HCEC 1CT (cell line): Measurements from ENCODE around the gene PDE6B.
"Not testable (repeated sequence)": the region's sequence is repeated elsewhere in the genome, so short reads cannot be mapped to it uniquely, and the experiment has no call there.

Experiments used
- DNase-seq: peaks from one replicate; pipeline ENCODE4 v3.0.0-alpha.2; 2017

Gene PDE6B

DNA sequence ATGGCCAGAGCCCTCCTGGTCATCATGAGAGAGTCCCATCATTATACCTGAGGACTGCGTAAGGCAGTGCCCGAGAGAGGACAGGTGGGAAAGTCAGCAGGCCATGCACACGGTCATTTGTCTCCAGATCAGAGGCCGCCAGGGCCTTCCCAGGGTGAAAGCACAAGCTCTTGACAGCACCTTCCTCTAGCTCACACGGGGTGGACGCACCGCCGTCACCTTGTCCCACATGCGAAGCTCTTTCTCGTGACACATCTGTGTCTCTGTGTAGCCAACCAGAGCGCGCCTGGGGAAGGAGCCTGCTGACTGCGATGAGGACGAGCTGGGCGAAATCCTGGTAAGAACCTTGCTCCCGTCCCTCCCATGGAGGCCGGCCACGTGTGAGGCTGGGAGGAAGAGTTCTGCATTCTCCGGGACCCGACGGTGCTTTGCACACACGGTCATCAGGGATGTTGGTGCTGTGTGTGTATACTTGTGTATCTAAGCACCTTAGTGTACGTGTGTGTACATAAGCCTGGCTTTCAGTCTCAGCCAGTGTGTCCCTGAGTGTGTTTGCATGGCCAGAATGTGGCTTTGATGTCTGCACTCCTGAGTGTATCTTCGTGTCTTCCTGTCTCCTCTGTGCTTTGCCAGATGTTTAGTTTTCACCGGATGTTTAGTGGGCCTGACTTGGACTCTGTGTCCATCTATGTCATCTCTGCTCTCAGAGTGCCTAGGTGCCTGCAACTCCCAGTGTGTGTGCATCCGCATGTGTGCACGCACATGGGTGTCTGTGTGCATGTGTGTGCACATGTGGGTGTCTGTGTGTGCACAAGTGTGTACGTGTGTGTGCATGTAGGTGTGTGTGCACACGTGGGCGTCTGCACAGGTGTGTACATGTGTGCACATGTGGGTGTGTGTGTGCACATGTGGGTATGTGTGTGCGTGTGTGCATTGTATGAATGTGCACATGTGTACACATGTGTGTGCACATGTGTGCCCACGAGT is 33.6 kb downstream of the PDE6B start:
- DNase-seq: no peak

DNA sequence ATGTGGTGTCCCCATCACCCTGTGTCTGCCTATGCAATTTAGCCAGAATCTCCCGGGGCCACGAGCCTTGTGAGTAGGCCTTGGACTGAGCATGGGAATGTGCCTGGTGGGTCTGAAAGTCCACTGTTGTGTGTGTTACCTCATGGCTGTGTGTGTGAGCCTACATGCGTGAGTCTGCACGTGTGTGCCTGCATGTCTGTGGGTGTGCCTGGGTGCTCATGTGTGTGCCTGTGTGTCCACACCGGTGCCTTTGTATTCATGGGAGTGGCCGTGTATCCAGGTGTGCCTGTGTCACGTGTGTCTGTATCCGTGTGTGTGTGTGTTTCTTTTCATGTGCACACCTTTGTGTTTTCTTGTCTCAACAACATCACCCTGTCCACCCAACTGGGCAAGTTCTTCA is 34.5 kb downstream of the PDE6B start:
- DNase-seq: no peak

DNA sequence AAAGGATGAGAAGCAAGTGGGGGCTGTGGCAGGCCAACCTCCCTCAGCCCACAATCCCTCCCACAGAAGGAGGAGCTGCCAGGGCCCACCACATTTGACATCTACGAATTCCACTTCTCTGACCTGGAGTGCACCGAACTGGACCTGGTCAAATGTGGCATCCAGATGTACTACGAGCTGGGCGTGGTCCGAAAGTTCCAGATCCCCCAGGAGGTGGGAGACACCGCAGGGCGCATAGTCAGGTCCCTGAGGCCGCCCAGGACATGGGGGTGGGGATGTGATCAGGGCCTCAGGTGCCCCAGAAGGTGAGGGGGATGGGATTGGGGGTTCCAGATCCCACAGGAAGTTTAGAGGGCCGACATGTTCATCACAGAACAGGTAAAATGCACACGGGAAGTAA is 35.0 kb downstream of the PDE6B start:
- no peak for DNase-seq

DNA sequence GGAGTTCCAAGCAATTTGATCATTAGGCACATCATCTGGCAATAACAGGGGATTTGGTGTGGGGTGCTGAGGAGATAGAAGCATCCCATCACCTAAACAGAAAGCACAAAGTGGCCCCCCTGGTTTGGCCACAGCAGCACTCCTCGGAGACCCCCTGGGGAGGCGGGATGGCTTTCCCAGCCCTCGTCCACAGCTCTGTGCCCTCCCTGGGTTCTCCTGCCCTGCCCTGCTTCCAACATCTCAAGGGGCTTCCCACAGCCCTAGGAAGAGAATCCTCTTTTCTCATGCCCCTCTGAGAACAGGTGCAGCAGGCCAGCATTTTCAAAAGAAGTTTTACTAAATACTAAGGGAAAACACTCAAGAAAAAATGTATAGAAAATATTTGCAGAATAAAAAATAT is 35.9 kb downstream of the PDE6B start:
- DNase-seq: no peak

DNA sequence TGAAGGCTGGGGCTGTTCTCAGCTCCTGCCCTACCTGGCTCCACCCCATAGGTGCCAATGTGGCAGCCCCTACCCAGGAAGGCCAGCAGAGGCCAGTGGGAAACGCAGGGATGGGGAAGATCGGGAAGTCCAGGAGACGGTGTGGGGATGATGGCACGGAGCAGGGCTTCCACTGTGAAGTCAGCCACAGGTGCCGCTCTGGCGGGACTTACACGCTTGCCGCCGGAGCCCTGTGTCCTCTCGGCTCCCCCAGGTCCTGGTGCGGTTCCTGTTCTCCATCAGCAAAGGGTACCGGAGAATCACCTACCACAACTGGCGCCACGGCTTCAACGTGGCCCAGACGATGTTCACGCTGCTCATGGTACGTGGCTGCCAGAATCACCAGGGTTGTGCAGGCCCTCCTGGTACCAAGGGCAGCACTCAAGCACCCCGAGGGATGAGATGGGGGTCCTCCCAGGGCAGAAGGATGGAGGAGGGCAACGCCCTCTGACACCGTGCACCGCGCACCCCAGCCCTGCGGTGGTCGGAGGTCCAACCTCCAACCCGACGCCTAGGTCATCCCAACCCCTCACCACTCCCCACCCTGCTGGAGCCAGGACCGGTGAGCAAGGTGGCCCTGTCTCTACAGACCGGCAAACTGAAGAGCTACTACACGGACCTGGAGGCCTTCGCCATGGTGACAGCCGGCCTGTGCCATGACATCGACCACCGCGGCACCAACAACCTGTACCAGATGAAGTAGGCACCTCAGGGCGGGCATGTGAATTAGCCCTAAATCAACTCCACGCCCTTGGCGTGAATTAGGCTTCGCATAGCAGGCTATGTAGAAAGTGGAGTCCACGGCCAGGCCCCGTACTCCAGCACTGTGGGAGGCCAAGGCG is 36.7 kb downstream of the PDE6B start:
- no peak for DNase-seq

DNA sequence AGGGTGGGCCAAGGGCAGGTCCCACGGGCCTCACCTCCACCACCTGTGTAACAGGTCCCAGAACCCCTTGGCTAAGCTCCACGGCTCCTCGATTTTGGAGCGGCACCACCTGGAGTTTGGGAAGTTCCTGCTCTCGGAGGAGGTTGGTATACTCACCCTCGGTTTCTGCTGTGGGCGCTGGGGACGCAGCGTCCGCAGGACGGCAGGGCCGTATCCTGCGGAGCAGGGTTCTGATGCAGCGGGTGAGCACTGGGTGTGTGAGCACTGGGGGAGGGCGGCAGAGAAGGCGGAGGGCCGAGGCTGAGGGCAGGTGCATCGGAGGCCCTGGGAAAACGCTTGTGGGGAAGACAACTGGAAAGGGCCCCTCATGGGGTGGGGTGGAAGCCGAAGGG is 37.7 kb downstream of the PDE6B start:
- no peak for DNase-seq

DNA sequence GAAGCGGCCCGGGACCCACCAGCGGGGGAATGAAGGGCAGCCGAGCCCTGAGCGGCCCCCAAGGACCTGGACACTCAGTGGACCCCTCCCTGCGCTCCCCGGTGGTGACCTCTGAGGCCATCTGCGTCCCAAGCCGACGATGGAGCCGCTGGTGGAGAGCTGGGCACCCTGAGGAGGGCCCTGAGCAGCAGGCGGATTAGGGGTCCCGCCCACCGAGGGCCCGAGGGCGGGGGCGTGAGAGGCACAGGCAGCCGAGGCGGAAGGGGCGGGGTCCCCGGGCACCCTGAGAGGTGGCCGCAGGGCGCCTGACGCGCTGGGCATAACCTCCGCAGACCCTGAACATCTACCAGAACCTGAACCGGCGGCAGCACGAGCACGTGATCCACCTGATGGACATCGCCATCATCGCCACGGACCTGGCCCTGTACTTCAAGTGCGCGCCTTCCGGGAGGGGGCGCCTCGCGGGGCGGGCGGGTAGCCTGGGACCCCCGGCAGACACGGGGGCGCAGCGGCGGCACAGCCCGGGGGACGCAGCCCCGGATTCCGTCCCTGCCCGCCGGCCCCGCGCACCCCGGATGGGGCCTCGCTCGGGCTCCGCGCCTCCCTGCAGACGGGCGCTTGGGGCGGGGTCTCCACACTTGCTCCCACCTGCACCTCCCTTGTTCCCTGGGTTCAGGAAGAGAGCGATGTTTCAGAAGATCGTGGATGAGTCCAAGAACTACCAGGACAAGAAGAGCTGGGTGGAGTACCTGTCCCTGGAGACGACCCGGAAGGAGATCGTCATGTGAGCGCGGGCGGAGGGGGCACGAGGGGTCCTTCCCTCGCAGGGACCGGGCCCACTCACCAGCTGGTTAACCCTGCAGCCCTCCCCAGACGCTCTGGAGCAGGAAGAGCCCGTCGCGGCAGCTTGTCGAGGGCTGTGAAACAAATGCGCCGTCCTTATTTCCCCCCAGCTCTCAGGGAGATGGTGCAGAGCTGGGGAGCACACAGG is 38.4 kb downstream of the PDE6B start:
- DNase-seq: no peak

DNA sequence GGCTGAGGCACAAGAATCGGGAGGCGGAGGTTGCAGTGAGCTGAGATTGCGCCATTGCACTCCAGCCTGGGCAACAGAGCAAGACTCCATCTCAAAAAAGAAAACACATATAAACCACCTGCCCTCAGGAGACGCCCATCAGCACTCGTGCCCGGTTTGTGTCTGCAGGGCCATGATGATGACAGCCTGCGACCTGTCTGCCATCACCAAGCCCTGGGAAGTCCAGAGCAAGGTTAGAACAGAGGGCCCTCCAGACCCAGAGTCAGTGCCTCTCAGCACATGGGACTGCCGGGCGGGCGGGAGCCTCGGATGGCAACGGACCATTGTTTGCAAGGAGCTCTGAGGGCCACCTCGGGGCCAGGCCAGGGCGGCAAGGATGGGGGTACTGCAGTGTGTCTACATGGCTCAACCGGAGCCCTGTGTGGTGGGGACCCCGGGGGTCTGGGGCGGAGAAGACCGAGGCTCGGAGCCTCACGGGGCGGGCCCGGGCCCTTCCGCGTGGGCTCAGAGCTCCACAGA is 39.4 kb downstream of the PDE6B start:
- no peak for DNase-seq

DNA sequence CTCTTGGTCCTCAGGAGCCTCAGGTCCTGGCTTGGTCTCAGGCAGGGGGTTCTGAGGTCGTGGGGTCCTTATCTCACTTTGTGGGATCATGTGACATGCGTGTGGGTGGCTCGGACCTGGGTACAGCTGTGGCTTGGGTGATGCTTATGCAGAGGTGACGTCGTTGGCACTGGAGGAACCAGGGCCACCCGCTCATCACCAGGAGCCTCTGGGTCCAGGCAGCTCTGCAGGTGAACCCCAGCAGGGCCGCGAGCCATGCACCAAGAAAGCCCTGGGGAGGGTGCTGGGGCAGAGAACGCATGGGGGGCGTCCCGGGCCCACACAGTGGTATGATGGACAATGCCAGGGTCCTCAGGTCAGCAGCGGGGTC is 40.0 kb downstream of the PDE6B start:
- DNase-seq: no peak

DNA sequence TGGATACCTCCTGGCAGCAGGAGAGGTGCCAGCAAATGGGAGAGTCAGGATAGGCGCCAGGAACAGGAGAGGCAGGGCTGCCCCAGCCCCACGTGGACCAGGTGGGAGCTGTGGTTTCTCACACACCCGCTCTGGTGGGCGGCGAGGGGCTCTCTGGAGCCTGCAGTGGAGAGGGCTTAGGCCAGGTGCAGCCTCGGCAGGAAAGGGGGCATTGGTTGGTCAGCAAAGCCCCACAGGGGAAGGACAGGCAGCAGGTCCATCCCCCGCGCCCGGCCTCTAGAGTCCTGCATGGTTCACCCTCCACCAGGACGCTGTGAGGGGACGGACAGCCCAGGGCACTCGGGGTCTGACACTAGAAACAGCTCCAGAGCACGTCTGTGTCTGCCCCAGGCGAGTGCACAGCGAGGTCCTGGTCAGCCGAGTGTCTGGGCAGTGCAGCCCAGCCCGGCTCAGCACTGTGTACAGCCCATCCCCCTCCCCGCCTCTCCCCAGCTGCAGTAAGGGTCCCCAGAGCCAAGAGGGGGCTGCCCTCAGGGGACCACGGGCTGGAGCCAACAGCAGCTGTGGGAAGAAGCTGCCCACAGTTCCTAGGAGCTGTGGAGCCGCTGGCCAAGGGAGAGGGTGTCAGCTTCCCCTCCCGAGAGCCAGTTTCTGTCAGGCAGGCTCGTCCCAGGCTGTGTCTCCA is 40.5 kb downstream of the PDE6B start:
- DNase-seq: no peak

DNA sequence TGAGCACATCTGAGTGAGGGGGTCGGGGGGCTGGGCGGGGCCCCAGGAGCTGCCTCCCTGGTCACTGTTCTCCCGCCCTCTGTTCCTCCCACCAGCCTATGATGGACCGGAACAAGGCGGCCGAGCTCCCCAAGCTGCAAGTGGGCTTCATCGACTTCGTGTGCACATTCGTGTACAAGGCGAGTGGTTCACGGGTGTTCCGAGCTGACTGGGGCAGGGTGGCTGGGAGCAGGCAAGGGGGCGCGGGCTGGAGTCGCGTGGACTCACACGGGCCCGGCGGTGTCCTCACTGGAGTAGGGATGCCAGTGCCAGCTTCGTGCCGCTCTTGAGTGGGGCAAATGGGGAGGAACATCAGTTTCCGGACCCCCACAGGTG is 41.0 kb downstream of the PDE6B start:
- DNase-seq: no peak

DNA sequence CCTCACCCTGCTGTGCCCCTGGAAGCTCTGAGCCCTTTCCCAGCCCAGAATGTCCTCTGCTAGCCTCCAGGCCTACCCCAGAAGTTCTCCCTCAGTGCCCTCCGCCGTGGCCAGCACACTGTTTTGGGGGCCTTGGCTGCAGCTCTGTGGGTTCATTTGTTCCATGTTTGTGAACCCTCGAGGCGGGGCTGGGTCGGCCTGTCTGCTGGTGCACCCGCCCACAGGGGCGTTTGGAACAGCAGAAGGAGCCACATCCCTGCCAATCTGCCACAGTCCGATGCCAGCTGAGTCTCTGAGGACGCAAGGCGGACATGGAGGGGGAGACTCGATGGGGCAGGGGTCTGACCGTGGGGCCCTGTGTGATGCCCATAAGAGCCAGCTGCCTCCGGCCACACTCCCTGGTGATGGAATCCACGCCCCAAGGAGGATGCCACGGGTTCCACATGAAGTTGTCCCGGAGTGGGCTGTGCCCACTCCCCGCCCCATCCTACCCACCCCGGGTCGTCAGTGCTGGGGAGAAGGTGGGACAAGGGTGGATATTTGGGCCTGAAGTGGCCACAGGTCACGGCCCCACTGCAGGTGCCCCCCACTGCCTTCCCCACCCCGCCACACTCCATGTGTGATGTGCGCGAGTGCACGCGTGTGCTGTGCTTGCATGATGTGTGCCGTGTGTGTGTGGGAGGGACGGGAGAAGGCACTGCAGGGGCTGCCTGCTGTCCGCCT is 41.6 kb downstream of the PDE6B start:
- DNase-seq: no peak

DNA sequence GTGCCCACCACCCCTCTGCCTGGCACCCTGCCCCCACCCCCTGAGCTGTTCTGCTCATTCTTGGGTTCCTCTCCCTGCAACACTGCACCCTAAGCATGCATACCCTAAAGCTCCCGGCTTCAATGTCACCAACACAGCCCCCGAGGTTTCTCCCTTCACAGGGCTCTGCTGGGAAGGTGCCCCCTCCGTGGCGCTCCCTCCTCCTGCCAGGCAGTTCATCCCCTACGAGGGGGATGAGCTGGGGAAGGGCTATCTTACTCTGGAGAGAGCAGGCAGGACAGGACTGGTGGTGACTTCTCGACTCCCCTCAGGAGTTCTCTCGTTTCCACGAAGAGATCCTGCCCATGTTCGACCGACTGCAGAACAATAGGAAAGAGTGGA is 42.2 kb downstream of the PDE6B start:
- no peak for DNase-seq

DNA sequence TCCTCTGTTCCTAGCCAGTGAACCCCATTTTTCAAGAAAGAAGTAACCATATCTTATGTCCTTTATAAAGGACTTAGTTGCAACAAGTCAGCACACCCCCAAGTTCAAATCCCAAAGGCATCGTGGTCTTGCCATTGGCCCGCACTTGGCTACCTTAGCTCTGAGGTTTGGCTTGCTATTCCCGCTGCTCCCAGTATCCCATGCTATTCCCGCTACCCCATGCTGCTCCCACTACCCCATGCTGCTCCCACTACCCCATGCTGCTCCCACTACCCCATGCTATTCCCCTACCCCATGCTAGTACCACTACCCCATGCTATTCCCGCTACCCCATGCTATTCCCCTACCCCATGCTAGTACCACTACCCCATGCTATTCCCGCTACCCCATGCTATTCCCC is 42.8 kb downstream of the PDE6B start:
- not testable (repeated sequence) for DNase-seq

DNA sequence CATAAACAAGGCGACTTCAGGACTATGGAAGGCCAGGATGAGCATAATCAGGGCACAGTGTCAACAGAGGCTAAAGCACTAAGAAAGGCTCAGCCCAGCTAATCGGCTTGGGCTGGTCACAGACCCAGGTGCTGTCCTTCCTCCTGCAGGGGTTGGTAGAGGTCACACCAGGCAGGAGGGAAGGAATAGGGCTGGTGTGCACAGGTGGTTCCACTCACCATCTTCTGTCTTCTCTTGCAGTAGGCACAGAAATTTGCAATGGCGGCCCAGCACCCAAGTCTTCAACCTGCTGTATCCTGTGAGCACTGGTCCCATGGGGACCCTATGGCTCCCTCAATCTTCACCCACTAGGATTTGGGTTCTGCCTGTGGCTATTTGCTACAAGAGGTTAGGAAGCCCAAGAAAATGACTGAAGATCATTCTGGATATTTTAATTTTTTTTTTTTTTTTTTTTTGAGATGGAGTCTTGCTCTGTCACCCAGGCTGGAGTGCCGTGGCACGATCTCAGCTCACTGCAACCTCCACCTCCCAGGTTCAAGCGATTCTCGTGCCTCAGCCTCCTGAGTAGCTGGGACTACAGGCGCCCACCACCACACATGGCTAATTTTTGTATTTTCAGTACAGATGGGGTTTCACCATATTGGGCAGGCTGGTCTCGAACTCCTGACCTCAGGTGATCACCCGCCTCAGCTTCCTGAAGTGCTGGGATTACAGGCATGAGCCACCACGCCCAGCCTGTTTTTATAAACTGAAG is 44.6 kb downstream of the PDE6B start:
- not testable (repeated sequence) for DNase-seq

DNA sequence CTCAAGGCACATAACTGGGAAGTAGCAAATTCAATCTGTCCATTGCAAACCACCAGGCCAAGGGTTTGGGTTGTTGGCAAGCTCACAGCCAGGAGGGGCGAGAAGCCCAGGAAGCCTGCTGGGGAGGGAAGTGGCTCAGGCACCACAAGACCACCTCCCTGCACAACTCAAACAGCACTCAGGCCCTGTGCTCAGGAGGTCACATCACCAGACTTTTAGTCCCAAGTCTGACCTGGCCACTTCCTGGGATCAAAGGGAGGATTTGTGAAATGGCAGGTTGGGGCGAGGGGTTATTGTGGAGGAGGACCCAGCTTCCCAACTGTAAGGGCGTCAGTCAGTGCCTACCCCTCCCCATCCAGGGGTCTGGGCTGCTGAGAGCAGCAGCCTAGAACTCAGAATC is 46.4 kb downstream of the PDE6B start:
- DNase-seq: no peak

DNA sequence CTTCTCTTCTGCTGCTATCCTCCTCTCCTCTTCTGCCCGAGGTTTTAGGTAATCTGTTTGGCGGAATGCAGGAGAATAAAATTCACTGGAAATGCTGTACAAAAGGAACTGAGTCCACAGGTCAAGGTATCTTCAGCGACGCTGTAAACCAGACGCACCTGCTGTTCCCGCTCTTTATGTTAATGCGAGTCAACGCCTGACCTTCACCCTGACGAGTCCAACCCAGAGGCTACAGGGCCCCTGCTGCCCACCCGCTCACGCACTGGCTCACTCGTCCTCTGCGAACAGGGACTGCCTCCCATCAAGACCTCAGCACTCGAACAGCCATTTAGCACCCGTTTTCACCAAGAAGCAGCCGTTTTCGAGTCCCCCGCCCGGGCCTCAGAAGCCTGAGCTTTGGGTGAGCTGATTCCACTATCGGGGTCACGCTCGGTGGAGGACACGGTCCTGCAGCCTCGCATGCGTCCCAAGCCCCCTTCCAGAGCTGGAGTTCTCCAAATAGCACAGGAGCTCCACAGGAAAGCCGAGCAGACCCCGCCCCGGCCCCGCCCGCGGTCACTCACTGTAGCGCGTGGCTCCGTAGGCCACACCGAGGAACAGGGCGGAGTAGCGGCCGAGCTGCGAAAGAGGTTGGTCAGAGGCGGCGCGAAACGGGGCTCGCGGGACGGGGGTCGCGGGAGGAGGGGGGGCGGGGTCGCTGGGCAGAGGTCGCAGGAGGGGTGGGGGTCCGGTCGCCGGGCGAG is 48.1 kb downstream of the PDE6B start:
- DNase-seq: no peak

DNA sequence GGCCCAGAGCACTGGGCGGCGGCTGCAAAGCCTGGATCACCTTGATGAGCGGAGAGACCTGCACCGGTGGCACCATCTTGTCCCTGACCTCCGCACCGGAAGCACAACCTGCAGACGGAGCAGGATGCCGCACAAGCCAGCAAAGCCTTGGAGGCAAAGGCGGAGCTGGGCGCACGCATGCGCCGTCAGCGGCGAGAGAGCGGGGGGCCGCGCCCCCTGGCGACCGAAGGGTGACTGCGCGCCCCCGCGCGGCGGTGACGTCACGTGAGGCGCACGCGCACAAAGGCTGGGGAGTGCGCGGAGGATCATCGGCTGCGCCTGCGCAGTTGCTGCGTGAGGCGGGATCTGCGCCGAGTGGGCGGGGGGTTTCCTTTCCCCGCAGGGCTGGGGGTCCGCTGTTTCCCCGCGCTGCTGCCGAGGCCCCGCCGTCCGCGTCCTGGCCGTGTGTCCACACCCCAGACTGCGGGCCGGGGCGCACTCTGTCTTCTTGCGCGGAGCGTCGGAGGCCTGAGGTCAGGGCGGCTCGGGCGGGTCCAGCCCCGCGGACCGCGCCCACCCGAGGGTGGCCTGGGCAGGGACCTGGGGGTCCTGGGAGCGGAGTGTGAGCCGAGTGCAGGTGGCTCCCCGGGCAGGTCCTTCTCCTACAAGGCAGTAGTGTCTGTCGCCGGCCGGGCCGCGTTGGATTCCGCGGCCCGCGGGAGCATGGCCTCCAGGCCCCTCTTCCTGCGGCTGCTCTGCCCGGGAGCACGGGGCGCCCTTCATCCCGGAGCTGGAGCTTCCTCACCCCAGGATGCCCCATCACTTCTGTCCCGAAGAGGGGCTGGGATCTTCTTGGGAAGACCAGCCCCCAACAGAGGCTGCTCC is 49.0 kb downstream of the PDE6B start, which contains the start of the genes ATP5ME and MYL5:
Gene ATP5ME, minus strand, starts transcription at position 105 of the 864 bp plus-strand sequence. Its CDS starts 29 bp downstream, at position 76.
Gene MYL5, plus strand, starts transcription at position 371 of the 864 bp plus-strand sequence. CDS start 3,485 bp downstream, outside the sequence.
- peak; percentile 82 for DNase-seq
